Trophoblast cell (in vitro differentiated cells and primary cell): ENCODE measurements around the gene KIF1C.
A peak's percentile ranks its signal among the peaks of the same experiment; 100 is the strongest.

Experiments
- DNase-seq, 2 donors: peaks; one replicate each; pipeline ENCODE4 v3.0.0-alpha.2; 2016
- H2AFZ ChIP-seq: 2 replicates; pipeline ENCODE4 v1.6.1; 2013; ENCODE audit warnings: low read length, moderate library complexity, mild to moderate bottlenecking; ENCODE audit not compliant: insufficient read depth, poor library complexity
- H2AK5ac ChIP-seq: 2 replicates; pipeline ENCODE4 v1.6.1; 2013; ENCODE audit warnings: mild to moderate bottlenecking, low read length
- H2BK120ac ChIP-seq: 2 replicates; pipeline ENCODE4 v1.6.1; 2013; ENCODE audit warnings: low read length, mild to moderate bottlenecking, moderate library complexity; ENCODE audit not compliant: insufficient read depth, poor library complexity
- H2BK12ac ChIP-seq: 2 replicates; pipeline ENCODE4 v1.6.1; 2013; ENCODE audit warnings: mild to moderate bottlenecking, low read length, moderate library complexity
- H2BK5ac ChIP-seq: 2 replicates; pipeline ENCODE4 v1.6.1; 2013; ENCODE audit warnings: low read length, low read depth, moderate library complexity, mild to moderate bottlenecking; ENCODE audit not compliant: poor library complexity
- H3K14ac ChIP-seq: 2 replicates; pipeline ENCODE4 v1.6.1; 2013; ENCODE audit warnings: mild to moderate bottlenecking, low read length
- H3K18ac ChIP-seq: 2 replicates; pipeline ENCODE4 v1.6.1; 2013; ENCODE audit warnings: mild to moderate bottlenecking, low read length
- H3K23ac ChIP-seq: 2 replicates; pipeline ENCODE4 v1.6.1; 2013; ENCODE audit warnings: low read length
- H3K27ac ChIP-seq: 2 replicates; pipeline ENCODE4 v1.5.1; 2013; ENCODE audit warnings: low read depth, mild to moderate bottlenecking, inconsistent platforms, low read length, moderate library complexity
- H3K27me3 ChIP-seq: 2 replicates; pipeline ENCODE4 v1.6.1; 2013; ENCODE audit warnings: inconsistent platforms, mild to moderate bottlenecking, low read length, moderate library complexity; ENCODE audit not compliant: insufficient read depth
- H3K36me3 ChIP-seq, 2 experiments: 1 replicate in 1 of 2; 2 replicates in 1 of 2; pipeline ENCODE4 v1.6.1; 2013; ENCODE audit warnings: low read length in 2 of 2, mild to moderate bottlenecking in 2 of 2, moderate library complexity in 1 of 2; ENCODE audit not compliant: insufficient read depth in 2 of 2, control insufficient read depth in 1 of 2
- H3K4ac ChIP-seq: 2 replicates; pipeline ENCODE4 v1.6.1; 2013; ENCODE audit warnings: low read depth, mild to moderate bottlenecking, low read length, moderate library complexity
- H3K4me1 ChIP-seq, 2 experiments: 1 replicate in 1 of 2; 2 replicates in 1 of 2; pipeline ENCODE4 v1.6.1; 2013; ENCODE audit warnings: low read length in 2 of 2, mild to moderate bottlenecking in 2 of 2, moderate library complexity in 1 of 2; ENCODE audit not compliant: insufficient read depth in 2 of 2, control insufficient read depth in 1 of 2
- H3K4me2 ChIP-seq: 2 replicates; pipeline ENCODE4 v1.6.1; 2013; ENCODE audit warnings: inconsistent platforms, mild to moderate bottlenecking, low read length, moderate library complexity
- H3K4me3 ChIP-seq: 2 replicates; pipeline ENCODE4 v1.5.1; 2013; ENCODE audit warnings: mild to moderate bottlenecking, low read depth, low read length, inconsistent platforms
- H3K79me1 ChIP-seq: one replicate; pipeline ENCODE4 v1.6.1; 2013; ENCODE audit warnings: low read length
- H3K79me2 ChIP-seq: 2 replicates; pipeline ENCODE4 v1.6.1; 2013; ENCODE audit warnings: low read length, mild to moderate bottlenecking; ENCODE audit not compliant: control insufficient read depth, insufficient read depth, poor library complexity
- H3K9ac ChIP-seq: 2 replicates; pipeline ENCODE4 v1.6.1; 2013; ENCODE audit warnings: mild to moderate bottlenecking, low read length
- H3K9me3 ChIP-seq: 2 replicates; pipeline ENCODE4 v1.6.1; 2013; ENCODE audit warnings: low read depth, mild to moderate bottlenecking, control low read depth, inconsistent platforms, low read length; ENCODE audit not compliant: insufficient read depth
- H4K12ac ChIP-seq: 2 replicates; pipeline ENCODE4 v1.6.1; 2013; ENCODE audit warnings: low read depth, mild to moderate bottlenecking, low read length, moderate library complexity
- H4K8ac ChIP-seq: 2 replicates; pipeline ENCODE4 v1.6.1; 2013; ENCODE audit warnings: low read depth, mild to moderate bottlenecking, low read length, moderate library complexity
- H4K91ac ChIP-seq: one replicate; pipeline ENCODE4 v1.6.1; 2013; ENCODE audit warnings: low read depth, mild to moderate bottlenecking, low read length, moderate library complexity
- WGBS: extraction: QIAGEN DNeasy Blood & Tissue Kit; methylation state at CpG from one replicate; pipeline ENCODE4 v1.1.7; 2013; ENCODE audit warnings: missing lambda C conversion rate; ENCODE audit not compliant: insufficient read length, insufficient coverage; ENCODE audit errors: extremely low coverage; 5-methylcytosine and 5-hydroxymethylcytosine counted together

Gene KIF1C

GRCh38 chr17:4949321-4950074 lies 48.3 kb upstream of the KIF1C start:
- Histone ChIP-seq H3K14ac (peak overlapping the region; percentile 90), H3K4ac (peak overlapping the region; percentile 90), H2AK5ac (peak overlapping the region; percentile 86), H3K79me2 (peaks cover 26% of the 10 kb centered on the region), H2BK5ac (peak overlapping the region; percentile 99), H3K36me3 (peaks cover 18 to 25% of the 10 kb centered on the region in 2 experiments), H3K9ac (peak overlapping the region; percentile 93), H3K23ac (no peak overlapping the region), H3K27me3 (no peaks in the 10 kb centered on the region), H3K27ac (peak overlapping the region; percentile 100), H2BK12ac (peak overlapping the region; percentile 68), H2AFZ (peak overlapping the region; percentile 95), H3K79me1 (peaks cover 30% of the 10 kb centered on the region), H3K4me3 (peak overlapping the region; percentile 72), H2BK120ac (peak overlapping the region; percentile 99), H3K4me2 (peak overlapping the region; percentile 91), H3K9me3 (peaks cover 1% of the 10 kb centered on the region), H3K4me1 (peaks cover 27 to 41% of the 10 kb centered on the region in 2 experiments), H4K91ac (peak overlapping the region; percentile 100), H3K18ac (peak overlapping the region; percentile 99), H4K8ac (peak overlapping the region; percentile 98), H4K12ac (peak overlapping the region; percentile 98)
- DNase-seq: peak; percentile 92 to 95
- WGBS: no CpG with 5 or more reads among the region's 75 CpGs

- Histone ChIP-seq H4K8ac (peak overlapping the region; percentile 93), H3K4me3 (peak overlapping the region; percentile 63), H3K9me3 (peaks cover 1% of the 10 kb centered on the region), H3K14ac (peak overlapping the region; percentile 89), H4K12ac (peak overlapping the region; percentile 68), H3K4ac (peak overlapping the region; percentile 81), H3K79me1 (peaks cover 30% of the 10 kb centered on the region), H4K91ac (peak overlapping the region; percentile 97), H2AK5ac (peak overlapping the region; percentile 60), H3K4me1 (peaks cover 20 to 35% of the 10 kb centered on the region in 2 experiments), H2BK5ac (peak overlapping the region; percentile 93), H3K36me3 (peaks cover 13 to 18% of the 10 kb centered on the region in 2 experiments), H3K23ac (no peak overlapping the region), H3K79me2 (peaks cover 26% of the 10 kb centered on the region), H3K4me2 (peak overlapping the region; percentile 78), H3K27me3 (no peaks in the 10 kb centered on the region), H3K27ac (peak overlapping the region; percentile 100), H2AFZ (peak overlapping the region; percentile 53), H2BK120ac (peak overlapping the region; percentile 84), H2BK12ac (peak overlapping the region; percentile 29), H3K9ac (peak overlapping the region; percentile 95), H3K18ac (peak overlapping the region; percentile 89)
- peak in 1 of 2 donors; percentile 30 for DNase-seq
- WGBS: no CpG with 5 or more reads among the region's 52 CpGs
Measured at GRCh38 chr17:4950075-4950745, 47.5 kb upstream of the KIF1C start.

- no CpG with 5 or more reads among the region's 7 CpGs for WGBS
- no peaks in the 10 kb centered on the region for H3K27me3 ChIP-seq
Measured at GRCh38 chr17:4950746-4951204, 47.0 kb upstream of the KIF1C start, which contains the start of gene ENO3. Gene ENO3 (plus strand): TSS chr17:4951119. CDS start chr17:4951830, 711 bp downstream.

GRCh38 chr17:4951486-4951885 lies 46.3 kb upstream of the KIF1C start:
- no peak overlapping the region for H3K4me2 ChIP-seq
- H2BK5ac ChIP-seq: no peak overlapping the region
- peaks cover 30% of the 10 kb centered on the region for H3K79me1 ChIP-seq
- no peak overlapping the region for H4K8ac ChIP-seq
- H2AK5ac ChIP-seq: no peak overlapping the region
- no peak overlapping the region for H2BK120ac ChIP-seq
- H3K9me3 ChIP-seq: peaks cover 4% of the 10 kb centered on the region
- no peak overlapping the region for H3K23ac ChIP-seq
- H3K4ac ChIP-seq: no peak overlapping the region
- H3K79me2 ChIP-seq: peaks cover 25% of the 10 kb centered on the region
- no peak overlapping the region for H3K4me3 ChIP-seq
- no peak overlapping the region for H3K14ac ChIP-seq
- peaks cover 5% of the 10 kb centered on the region in 2 experiments for H3K36me3 ChIP-seq
- peak overlapping the region; percentile 48 for H3K18ac ChIP-seq
- H3K4me1 ChIP-seq: peaks cover 12 to 23% of the 10 kb centered on the region in 2 experiments
- H3K27ac ChIP-seq: no peak overlapping the region
- no peak overlapping the region for H4K12ac ChIP-seq
- H4K91ac ChIP-seq: no peak overlapping the region
- H2BK12ac ChIP-seq: peak overlapping the region; percentile 42
- WGBS: no CpG with 5 or more reads among the region's 3 CpGs
- no peak overlapping the region for H3K9ac ChIP-seq
- H2AFZ ChIP-seq: no peak overlapping the region
- no peaks in the 10 kb centered on the region for H3K27me3 ChIP-seq
- DNase-seq: no peak

More at GRCh38 chr17:4950746-4951204, 47.0 kb upstream of the KIF1C start, which contains the start of gene ENO3:
- peak within 1 kb of the TSS; percentile 42 for H2BK12ac ChIP-seq
- H3K27ac ChIP-seq: peak within 1 kb of the TSS; percentile 100
- H3K23ac ChIP-seq: no peak within 1 kb of the TSS
- H2AK5ac ChIP-seq: peak within 1 kb of the TSS; percentile 60
- peak within 1 kb of the TSS; percentile 53 for H2AFZ ChIP-seq
- H3K14ac ChIP-seq: peak within 1 kb of the TSS; percentile 89
- peak within 1 kb of the TSS; percentile 93 for H2BK5ac ChIP-seq
- H3K79me1 ChIP-seq: peaks cover 30% of the 10 kb centered on the region
- peak within 1 kb of the TSS; percentile 78 for H3K4me2 ChIP-seq
- peak within 1 kb of the TSS; percentile 63 for H3K4me3 ChIP-seq
- H3K9ac ChIP-seq: peak within 1 kb of the TSS; percentile 95
- H3K79me2 ChIP-seq: peaks cover 26% of the 10 kb centered on the region
- peaks cover 1% of the 10 kb centered on the region for H3K9me3 ChIP-seq
- H3K36me3 ChIP-seq: peaks cover 8 to 12% of the 10 kb centered on the region in 2 experiments
- peak within 1 kb of the TSS; percentile 84 for H2BK120ac ChIP-seq
- H3K18ac ChIP-seq: peak within 1 kb of the TSS; percentile 89
- peaks cover 15 to 29% of the 10 kb centered on the region in 2 experiments for H3K4me1 ChIP-seq
- peak within 1 kb of the TSS; percentile 81 for H3K4ac ChIP-seq
- H4K91ac ChIP-seq: peak within 1 kb of the TSS; percentile 97
- no peak for DNase-seq
- peak within 1 kb of the TSS; percentile 68 for H4K12ac ChIP-seq
- peak within 1 kb of the TSS; percentile 93 for H4K8ac ChIP-seq
